OCI-LY7 (cell line): Measurements from ENCODE around the gene CDH22. TPM values are rescaled to one million over a fixed set of nuclear protein-coding genes. Genes with fewer than 3 reads are reported as not detected.
A peak's percentile ranks its signal among the peaks of the same experiment; 100 is the strongest.

ENCODE experiments used
- BruUV-seq: library from RNA; stranded (reverse); fragments of 400-500 nt; replicated peaks from 2 replicates; lab custom pipeline; 2021; lab: Mats Ljungman, UMichigan
- CTCF ChIA-PET: fragments of 300-600 bp; sonication (Branson Sonifier 250); formaldehyde crosslinking; loops from one replicate; lab custom pipeline; 2022; ENCODE audit warnings: antibody characterized with exemption; ENCODE audit not compliant: unreplicated experiment; lab: Charles Lee
- POLR2A ChIA-PET: fragments of 300-600 bp; sonication (Branson Sonifier 250); formaldehyde crosslinking; loops from one replicate; lab custom pipeline; 2022; ENCODE audit warnings: antibody characterized with exemption; lab: Charles Lee
- DNase-seq: peaks from one replicate; pipeline ENCODE4 v3.0.0-alpha.2; 2015; ENCODE audit warnings: low spot score
- H2AFZ ChIP-seq: fragments of 200-600 bp; sonication (generic), shearing (Covaris generic); 2 replicates; pipeline ENCODE4 v1.6.1; 2014; ENCODE audit warnings: mild to moderate bottlenecking, antibody characterized with exemption, low read length, moderate library complexity
- H3K27ac ChIP-seq: fragments of 200-600 bp; sonication (generic); 2 replicates; pipeline ENCODE4 v1.5.1; 2014; ENCODE audit warnings: mixed run types, low read depth, mild to moderate bottlenecking, moderate library complexity, low read length, inconsistent platforms; ENCODE audit not compliant: poor library complexity, severe bottlenecking
- H3K36me3 ChIP-seq: fragments of 200-600 bp; sonication (generic); 2 replicates; pipeline ENCODE4 v1.6.1; 2014; ENCODE audit warnings: mild to moderate bottlenecking, antibody characterized with exemption, low read length, moderate library complexity, mixed read lengths; ENCODE audit not compliant: insufficient read depth
- H3K4me1 ChIP-seq: fragments of 200-600 bp; sonication (generic); 2 replicates; pipeline ENCODE4 v1.5.1; 2014; ENCODE audit warnings: mild to moderate bottlenecking, low read length; ENCODE audit not compliant: insufficient read depth, poor library complexity, severe bottlenecking
- H3K4me2 ChIP-seq: fragments of 200-600 bp; sonication (generic); 2 replicates; pipeline ENCODE4 v1.6.1; 2014; ENCODE audit warnings: mild to moderate bottlenecking, low read length
- H3K4me3 ChIP-seq: fragments of 200-600 bp; sonication (generic); 2 replicates; pipeline ENCODE4 v1.5.1; 2014; ENCODE audit warnings: mild to moderate bottlenecking, low read depth, low read length; ENCODE audit not compliant: poor library complexity, severe bottlenecking
- H3K79me2 ChIP-seq: fragments of 200-600 bp; sonication (generic); 2 replicates; pipeline ENCODE4 v1.6.1; 2016; ENCODE audit warnings: low read depth, mild to moderate bottlenecking, low read length, moderate library complexity, mixed read lengths; ENCODE audit not compliant: insufficient read depth
- H3K9me2 ChIP-seq: fragments of 200-600 bp; sonication (generic); 2 replicates; pipeline ENCODE4 v1.6.1; 2016; ENCODE audit warnings: mild to moderate bottlenecking, low read length, mixed read lengths; ENCODE audit not compliant: insufficient read depth
- H3K9me3 ChIP-seq: fragments of 200-600 bp; sonication (generic); 2 replicates; pipeline ENCODE4 v1.6.1; 2014; ENCODE audit warnings: mild to moderate bottlenecking, mixed run types, low read length, mixed read lengths
- H4K20me1 ChIP-seq: fragments of 200-600 bp; sonication (generic); 2 replicates; pipeline ENCODE4 v1.6.1; 2014; ENCODE audit warnings: mild to moderate bottlenecking, antibody characterized with exemption, low read length, moderate library complexity, mixed read lengths; ENCODE audit not compliant: insufficient read depth
- CTCF ChIP-seq: fragments of 200-600 bp; sonication (generic); conservative IDR thresholded peaks from 2 replicates; pipeline ENCODE4 v1.5.1; 2014; ENCODE audit warnings: mild to moderate bottlenecking, antibody characterized with exemption, low read length, moderate library complexity, mixed read lengths
- EZH2phosphoT487 ChIP-seq: fragments of 200-600 bp; sonication (generic); IDR thresholded peaks from 2 replicates; pipeline ENCODE4 v1.6.1; 2018; ENCODE audit warnings: low read depth, borderline replicate concordance, mild to moderate bottlenecking, mixed run types, antibody characterized with exemption, low read length, moderate library complexity, mixed read lengths
- intact Hi-C: fragments of 100-400 bp; cut with micrococcal nuclease; formaldehyde crosslinking; loops from one replicate; pipeline ENCODE4 v1.10.0; 2022; ENCODE audit not compliant: unreplicated experiment
- total RNA-seq, 2 experiments: library from RNA; depleted of rRNA in 1 of 2; stranded (reverse); fragments of >200 nt in 1 of 2; shearing (Covaris generic) in 1 of 2; gene quantifications; 2 replicates each; pipeline ENCODE4 v1.2.3, GENCODE V29; 2014 to 2022

Gene CDH22
- total RNA-seq, 2 experiments from 2014 or later: not detected

GRCh38 chr20:46352370-46352938 lies 44.2 kb upstream of the CDH22 start:
- DNase-seq: no peak
- H4K20me1 ChIP-seq: no peaks in the 10 kb centered on the region
- no peak overlapping the region for H2AFZ ChIP-seq
- H3K4me2 ChIP-seq: no peak overlapping the region
- BruUV-seq: no TSS peak
- intact Hi-C loops: no loop called here
- no peak for TF ChIP-seq CTCF
- TF ChIP-seq EZH2phosphoT487: no peak
- no peak overlapping the region for H3K4me3 ChIP-seq
- no peaks in the 10 kb centered on the region for H3K9me2 ChIP-seq
- no peaks in the 10 kb centered on the region for H3K79me2 ChIP-seq
- H3K27ac ChIP-seq: no peak overlapping the region
- peaks cover 9% of the 10 kb centered on the region; the same call in 1 of the 2 replicates for H3K36me3 ChIP-seq
- peaks cover 24% of the 10 kb centered on the region for H3K4me1 ChIP-seq
- H3K9me3 ChIP-seq: no peaks in the 10 kb centered on the region
- CTCF ChIA-PET: no interaction called here
- POLR2A ChIA-PET: no interaction called here

- Histone ChIP-seq H3K4me1 (peaks cover 24% of the 10 kb centered on the region), H3K9me3 (no peaks in the 10 kb centered on the region), H3K27ac (no peak overlapping the region), H3K4me2 (no peak overlapping the region), H3K9me2 (no peaks in the 10 kb centered on the region), H3K36me3 (peaks cover 9% of the 10 kb centered on the region; the same call in 1 of the 2 replicates), H3K79me2 (no peaks in the 10 kb centered on the region), H4K20me1 (no peaks in the 10 kb centered on the region), H3K4me3 (no peak overlapping the region), H2AFZ (no peak overlapping the region)
- no TSS peak for BruUV-seq
- no peak for DNase-seq
- intact Hi-C loops: no loop called here
- POLR2A ChIA-PET: no interaction called here
- TF ChIP-seq EZH2phosphoT487: no peak
- no peak for TF ChIP-seq CTCF
- CTCF ChIA-PET: no interaction called here
These were observed 43.2 kb upstream of the CDH22 start for GRCh38 chr20:46351357-46352058.

GRCh38 chr20:46350986-46351267 lies 42.6 kb upstream of the CDH22 start:
- no peak for TF ChIP-seq CTCF
- TF ChIP-seq EZH2phosphoT487: no peak
- H3K9me2 ChIP-seq: no peaks in the 10 kb centered on the region
- H4K20me1 ChIP-seq: no peaks in the 10 kb centered on the region
- H3K4me1 ChIP-seq: peaks cover 24% of the 10 kb centered on the region
- no peaks in the 10 kb centered on the region for H3K9me3 ChIP-seq
- POLR2A ChIA-PET: interaction anchor here (0.6 kb wide), 1 partner anchor 32 kb away, joined by 3 read pairs; no protein-coding TSS in a partner anchor
- no peak for DNase-seq
- H3K4me3 ChIP-seq: no peak overlapping the region
- intact Hi-C loops: no loop called here
- H3K4me2 ChIP-seq: peak overlapping the region; percentile 51; the same call in 1 of the 2 replicates
- H3K36me3 ChIP-seq: peaks cover 9% of the 10 kb centered on the region; the same call in 1 of the 2 replicates
- BruUV-seq: no TSS peak
- H3K79me2 ChIP-seq: no peaks in the 10 kb centered on the region
- CTCF ChIA-PET: no interaction called here
- H2AFZ ChIP-seq: no peak overlapping the region
- peak overlapping the region; percentile 57 for H3K27ac ChIP-seq
